Neural cell (in vitro differentiated cells): ENCODE measurements around the gene PFKP. TPM values are rescaled to one million over a fixed set of nuclear protein-coding genes. Genes with fewer than 3 reads are reported as not detected.

Experiments used
- H2AFZ ChIP-seq: fragments of 200-600, 300-800 bp; sonication (generic), shearing (Covaris generic); 2 replicates; pipeline ENCODE4 v1.6.0; 2014; ENCODE audit warnings: low read depth, mild to moderate bottlenecking, antibody characterized with exemption, low read length, moderate library complexity
- H3F3A ChIP-seq: fragments of 200-600 bp; shearing (Covaris generic); 2 replicates; pipeline ENCODE4 v1.6.1; 2016; ENCODE audit warnings: mild to moderate bottlenecking, moderate library complexity, mixed read lengths, antibody characterized with exemption, low read length; ENCODE audit not compliant: insufficient read depth, poor library complexity, severe bottlenecking
- H3K27ac ChIP-seq: fragments of 200-600, 300-800 bp; sonication (generic), shearing (Covaris generic); 2 replicates; pipeline ENCODE4 v1.5.1; 2014; ENCODE audit warnings: mild to moderate bottlenecking, low read length, moderate library complexity
- H3K27me3 ChIP-seq: fragments of 300-800, 200-600 bp; sonication (generic), shearing (Covaris generic); 2 replicates; pipeline ENCODE4 v1.6.0; 2014; ENCODE audit warnings: mild to moderate bottlenecking, low read depth, low read length, moderate library complexity; ENCODE audit not compliant: insufficient read depth
- H3K36me3 ChIP-seq: fragments of 300-800, 200-600 bp; sonication (generic), shearing (Covaris generic); 2 replicates; pipeline ENCODE4 v1.5.1; 2014; ENCODE audit warnings: mild to moderate bottlenecking, antibody characterized with exemption, low read length, moderate library complexity; ENCODE audit not compliant: insufficient read depth
- H3K4me2 ChIP-seq: fragments of 300-800, 200-600 bp; sonication (generic), shearing (Covaris generic); 2 replicates; pipeline ENCODE4 v1.6.0; 2014; ENCODE audit warnings: mild to moderate bottlenecking, low read length
- H3K4me3 ChIP-seq: fragments of 300-800, 200-600 bp; sonication (generic), shearing (Covaris generic); 2 replicates; pipeline ENCODE4 v1.5.1; 2014; ENCODE audit warnings: mild to moderate bottlenecking, low read length, moderate library complexity
- H3K79me2 ChIP-seq: fragments of 200-600 bp; shearing (Covaris generic); replicated peaks from 2 replicates; pipeline ENCODE4 v1.6.0; 2014; ENCODE audit warnings: mild to moderate bottlenecking, low read length, moderate library complexity; ENCODE audit not compliant: insufficient read depth
- H3K9ac ChIP-seq: fragments of 300-800, 200-600 bp; sonication (generic), shearing (Covaris generic); 2 replicates; pipeline ENCODE4 v1.6.1; 2016; ENCODE audit warnings: mild to moderate bottlenecking, low read length, mixed read lengths
- H3K9me2 ChIP-seq: fragments of 200-600 bp; shearing (Covaris generic); 2 replicates; pipeline ENCODE4 v1.6.1; 2016; ENCODE audit warnings: mild to moderate bottlenecking, low read length, mixed read lengths; ENCODE audit not compliant: insufficient read depth
- H3K9me3 ChIP-seq: fragments of 200-600, 300-800 bp; sonication (generic), shearing (Covaris generic); 2 replicates; pipeline ENCODE4 v1.6.1; 2016; ENCODE audit warnings: mild to moderate bottlenecking, mixed run types, low read length, moderate library complexity, mixed read lengths
- H4K20me1 ChIP-seq: fragments of 200-600 bp; shearing (Covaris generic); 2 replicates; pipeline ENCODE4 v1.6.1; 2016; ENCODE audit warnings: mild to moderate bottlenecking, mixed run types; ENCODE audit not compliant: insufficient read depth
- CTCF ChIP-seq: fragments of 450-650 bp; IDR thresholded peaks from 2 replicates; pipeline ENCODE4 v1.5.1; 2014; ENCODE audit warnings: antibody characterized with exemption, mild to moderate bottlenecking, moderate library complexity; ENCODE audit not compliant: poor library complexity, severe bottlenecking
- EP300 ChIP-seq: fragments of 450-650 bp; conservative IDR thresholded peaks from 2 replicates; pipeline ENCODE4 v1.6.1; 2014; ENCODE audit warnings: antibody characterized with exemption, mild to moderate bottlenecking, moderate library complexity; ENCODE audit not compliant: poor library complexity, severe bottlenecking
- EZH2 ChIP-seq: fragments of 200-600, 300-800 bp; shearing (Covaris generic), sonication (generic); IDR thresholded peaks from 2 replicates; pipeline ENCODE4 v1.6.1; 2014; ENCODE audit warnings: antibody characterized with exemption, low read length, borderline replicate concordance, mild to moderate bottlenecking; ENCODE audit not compliant: insufficient read depth, poor library complexity, severe bottlenecking
- MXI1 ChIP-seq: fragments of 450-650 bp; conservative IDR thresholded peaks from 2 replicates; pipeline ENCODE4 v1.6.1; 2014; ENCODE audit warnings: antibody characterized with exemption, mild to moderate bottlenecking; ENCODE audit not compliant: poor library complexity, severe bottlenecking
- POLR2AphosphoS5 ChIP-seq: IDR thresholded peaks from 2 replicates; pipeline ENCODE4 v1.6.1; 2012
- RAD21 ChIP-seq: fragments of 450-650 bp; conservative IDR thresholded peaks from 2 replicates; pipeline ENCODE4 v1.6.1; 2014; ENCODE audit warnings: antibody characterized with exemption, mild to moderate bottlenecking, moderate library complexity
- SMC3 ChIP-seq: fragments of 450-650 bp; conservative IDR thresholded peaks from 2 replicates; pipeline ENCODE4 v1.6.1; 2014; ENCODE audit warnings: antibody characterized with exemption, mild to moderate bottlenecking, moderate library complexity; ENCODE audit not compliant: poor library complexity
- TAF1 ChIP-seq: IDR thresholded peaks from 2 replicates; pipeline ENCODE4 v1.6.1; 2012; ENCODE audit warnings: low read depth
- polyA plus RNA-seq: library from polyadenylated mRNA; depleted of rRNA; stranded (reverse); fragments of >200 nt; gene quantifications from 2 replicates; pipeline ENCODE4 v1.2.3, GENCODE V29; 2014
- TF ChIP-seq, protein P1 (sequence below): IDR thresholded peaks from 2 replicates; pipeline ENCODE4 v1.6.1; 2012; ENCODE audit warnings: borderline replicate concordance

Gene PFKP
- polyA plus RNA-seq, 1 donor from 2014 or later = 27.9 TPM

DNA sequence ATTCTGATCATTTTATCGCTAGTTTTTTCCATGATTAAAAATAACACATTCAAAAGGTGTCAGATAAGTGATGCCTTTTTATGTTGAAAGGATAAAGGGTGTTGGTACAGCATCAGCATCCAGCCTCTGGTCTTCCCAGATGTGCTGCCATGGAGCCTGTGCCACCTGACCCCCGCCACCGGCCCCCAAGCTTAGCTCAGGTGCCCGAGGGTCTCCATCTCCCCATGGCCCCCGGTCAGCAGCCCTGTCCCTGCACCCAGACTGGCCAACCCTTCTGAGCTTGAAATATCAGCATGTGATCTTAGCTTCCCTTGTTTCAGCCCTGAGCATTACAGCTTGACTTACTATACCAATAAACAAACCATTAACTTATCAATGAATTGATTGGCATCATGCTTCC, 24.6 kb downstream of the PFKP start:
- H3K27ac ChIP-seq = no peak overlapping the region

DNA sequence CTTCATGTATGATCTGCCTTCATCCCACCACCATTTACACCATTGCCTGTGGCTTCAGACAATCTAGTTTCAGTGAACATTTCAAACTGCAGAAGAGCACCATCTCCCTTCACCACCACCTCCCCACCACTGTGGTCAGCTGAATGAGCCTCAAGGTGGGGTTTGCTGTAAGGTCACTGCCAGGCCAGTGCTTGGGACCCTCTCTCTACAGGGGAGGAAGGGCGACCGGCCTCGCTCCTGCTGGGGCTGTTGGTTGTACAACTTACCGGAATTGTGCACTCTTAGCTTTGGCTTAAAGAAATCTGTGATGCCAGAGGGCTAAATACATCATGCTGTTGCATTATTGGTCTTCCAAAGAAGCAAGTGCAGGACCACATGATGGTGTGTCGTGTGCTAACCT, 26.6 kb downstream of the PFKP start:
- Histone ChIP-seq H3K4me2 (no peak overlapping the region), H3K27ac (no peak overlapping the region), H3K36me3 (no peaks in the 10 kb centered on the region), H3K79me2 (no peaks in the 10 kb centered on the region), H3F3A (no peaks in the 10 kb centered on the region), H3K4me3 (no peak overlapping the region), H3K27me3 (no peaks in the 10 kb centered on the region), H3K9me3 (no peaks in the 10 kb centered on the region), H2AFZ (no peak overlapping the region), H3K9me2 (no peaks in the 10 kb centered on the region), H3K9ac (no peak overlapping the region), H4K20me1 (no peaks in the 10 kb centered on the region)
- no peak for TF ChIP-seq EZH2
- no peak for TF ChIP-seq EP300
- TF ChIP-seq, protein P1, sequence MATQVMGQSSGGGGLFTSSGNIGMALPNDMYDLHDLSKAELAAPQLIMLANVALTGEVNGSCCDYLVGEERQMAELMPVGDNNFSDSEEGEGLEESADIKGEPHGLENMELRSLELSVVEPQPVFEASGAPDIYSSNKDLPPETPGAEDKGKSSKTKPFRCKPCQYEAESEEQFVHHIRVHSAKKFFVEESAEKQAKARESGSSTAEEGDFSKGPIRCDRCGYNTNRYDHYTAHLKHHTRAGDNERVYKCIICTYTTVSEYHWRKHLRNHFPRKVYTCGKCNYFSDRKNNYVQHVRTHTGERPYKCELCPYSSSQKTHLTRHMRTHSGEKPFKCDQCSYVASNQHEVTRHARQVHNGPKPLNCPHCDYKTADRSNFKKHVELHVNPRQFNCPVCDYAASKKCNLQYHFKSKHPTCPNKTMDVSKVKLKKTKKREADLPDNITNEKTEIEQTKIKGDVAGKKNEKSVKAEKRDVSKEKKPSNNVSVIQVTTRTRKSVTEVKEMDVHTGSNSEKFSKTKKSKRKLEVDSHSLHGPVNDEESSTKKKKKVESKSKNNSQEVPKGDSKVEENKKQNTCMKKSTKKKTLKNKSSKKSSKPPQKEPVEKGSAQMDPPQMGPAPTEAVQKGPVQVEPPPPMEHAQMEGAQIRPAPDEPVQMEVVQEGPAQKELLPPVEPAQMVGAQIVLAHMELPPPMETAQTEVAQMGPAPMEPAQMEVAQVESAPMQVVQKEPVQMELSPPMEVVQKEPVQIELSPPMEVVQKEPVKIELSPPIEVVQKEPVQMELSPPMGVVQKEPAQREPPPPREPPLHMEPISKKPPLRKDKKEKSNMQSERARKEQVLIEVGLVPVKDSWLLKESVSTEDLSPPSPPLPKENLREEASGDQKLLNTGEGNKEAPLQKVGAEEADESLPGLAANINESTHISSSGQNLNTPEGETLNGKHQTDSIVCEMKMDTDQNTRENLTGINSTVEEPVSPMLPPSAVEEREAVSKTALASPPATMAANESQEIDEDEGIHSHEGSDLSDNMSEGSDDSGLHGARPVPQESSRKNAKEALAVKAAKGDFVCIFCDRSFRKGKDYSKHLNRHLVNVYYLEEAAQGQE = no peak
- TF ChIP-seq POLR2AphosphoS5 = no peak
- TF ChIP-seq RAD21 = no peak
- no peak for TF ChIP-seq MXI1
- TF ChIP-seq SMC3 = no peak
- no peak for TF ChIP-seq TAF1
- TF ChIP-seq CTCF = no peak

More for the DNA sequence above, 24.6 kb downstream of the PFKP start:
- Histone ChIP-seq H3K27me3 (no peaks in the 10 kb centered on the region), H3K9me3 (no peaks in the 10 kb centered on the region), H3K79me2 (no peaks in the 10 kb centered on the region), H3K9me2 (no peaks in the 10 kb centered on the region), H3K4me2 (no peak overlapping the region), H2AFZ (no peak overlapping the region), H3K36me3 (no peaks in the 10 kb centered on the region), H3K4me3 (no peak overlapping the region), H3K9ac (no peak overlapping the region), H4K20me1 (no peaks in the 10 kb centered on the region), H3F3A (no peaks in the 10 kb centered on the region)
- TF ChIP-seq CTCF (no peak), EP300 (no peak), POLR2AphosphoS5 (no peak), TAF1 (no peak), EZH2 (no peak), RAD21 (no peak), MXI1 (no peak), SMC3 (no peak)
- TF ChIP-seq, protein P1 = no peak
